ENCODE measurements around the gene PALMD.

PALMD gene, protein sequence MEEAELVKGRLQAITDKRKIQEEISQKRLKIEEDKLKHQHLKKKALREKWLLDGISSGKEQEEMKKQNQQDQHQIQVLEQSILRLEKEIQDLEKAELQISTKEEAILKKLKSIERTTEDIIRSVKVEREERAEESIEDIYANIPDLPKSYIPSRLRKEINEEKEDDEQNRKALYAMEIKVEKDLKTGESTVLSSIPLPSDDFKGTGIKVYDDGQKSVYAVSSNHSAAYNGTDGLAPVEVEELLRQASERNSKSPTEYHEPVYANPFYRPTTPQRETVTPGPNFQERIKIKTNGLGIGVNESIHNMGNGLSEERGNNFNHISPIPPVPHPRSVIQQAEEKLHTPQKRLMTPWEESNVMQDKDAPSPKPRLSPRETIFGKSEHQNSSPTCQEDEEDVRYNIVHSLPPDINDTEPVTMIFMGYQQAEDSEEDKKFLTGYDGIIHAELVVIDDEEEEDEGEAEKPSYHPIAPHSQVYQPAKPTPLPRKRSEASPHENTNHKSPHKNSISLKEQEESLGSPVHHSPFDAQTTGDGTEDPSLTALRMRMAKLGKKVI

DNA sequence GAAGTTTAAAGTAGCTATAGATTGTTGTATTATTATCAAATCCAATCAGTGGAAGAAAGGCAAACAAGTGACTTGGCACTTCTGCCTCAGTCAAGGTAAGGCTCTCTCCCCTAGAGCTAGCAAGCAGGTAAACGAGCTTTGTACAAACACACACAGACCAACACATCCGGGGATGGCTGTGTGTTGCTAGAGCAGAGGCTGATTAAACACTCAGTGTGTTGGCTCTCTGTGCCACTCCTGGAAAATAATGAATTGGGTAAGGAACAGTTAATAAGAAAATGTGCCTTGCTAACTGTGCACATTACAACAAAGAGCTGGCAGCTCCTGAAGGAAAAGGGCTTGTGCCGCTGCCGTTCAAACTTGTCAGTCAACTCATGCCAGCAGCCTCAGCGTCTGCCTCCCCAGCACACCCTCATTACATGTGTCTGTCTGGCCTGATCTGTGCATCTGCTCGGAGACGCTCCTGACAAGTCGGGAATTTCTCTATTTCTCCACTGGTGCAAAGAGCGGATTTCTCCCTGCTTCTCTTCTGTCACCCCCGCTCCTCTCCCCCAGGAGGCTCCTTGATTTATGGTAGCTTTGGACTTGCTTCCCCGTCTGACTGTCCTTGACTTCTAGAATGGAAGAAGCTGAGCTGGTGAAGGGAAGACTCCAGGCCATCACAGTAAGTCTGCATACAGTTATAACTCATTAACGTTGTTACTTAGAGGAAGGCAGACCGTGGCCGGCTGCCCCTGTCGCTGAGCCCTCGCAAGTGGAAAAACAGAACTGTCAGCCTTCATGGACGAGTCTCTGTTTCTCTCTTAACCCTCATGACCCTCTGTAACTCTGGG is at the start of gene PALMD:
Gene PALMD (plus strand): TSS at position 415 of the 833 bp plus-strand sequence. CDS start 205 bp downstream, at position 620.
- Mint-ChIP-seq H3K27ac (ENCODE audit: low read depth) (no peak within 1 kb of the TSS), H3K4me3 (no peak within 1 kb of the TSS), H3K27me3 (peaks cover 48% of the 10 kb centered on the region), H3K4me1 (no peaks in the 10 kb centered on the region), H3K9me3 (no peaks in the 10 kb centered on the region), H3K36me3 (ENCODE audit: insufficient read depth) (no peaks in the 10 kb centered on the region)
- no peak for DNase-seq (ENCODE audit: low spot score in 2 of 2)
- ATAC-seq (replicated peaks; ENCODE audit: extremely low read depth, poor library complexity, severe bottlenecking) = no peak

DNA sequence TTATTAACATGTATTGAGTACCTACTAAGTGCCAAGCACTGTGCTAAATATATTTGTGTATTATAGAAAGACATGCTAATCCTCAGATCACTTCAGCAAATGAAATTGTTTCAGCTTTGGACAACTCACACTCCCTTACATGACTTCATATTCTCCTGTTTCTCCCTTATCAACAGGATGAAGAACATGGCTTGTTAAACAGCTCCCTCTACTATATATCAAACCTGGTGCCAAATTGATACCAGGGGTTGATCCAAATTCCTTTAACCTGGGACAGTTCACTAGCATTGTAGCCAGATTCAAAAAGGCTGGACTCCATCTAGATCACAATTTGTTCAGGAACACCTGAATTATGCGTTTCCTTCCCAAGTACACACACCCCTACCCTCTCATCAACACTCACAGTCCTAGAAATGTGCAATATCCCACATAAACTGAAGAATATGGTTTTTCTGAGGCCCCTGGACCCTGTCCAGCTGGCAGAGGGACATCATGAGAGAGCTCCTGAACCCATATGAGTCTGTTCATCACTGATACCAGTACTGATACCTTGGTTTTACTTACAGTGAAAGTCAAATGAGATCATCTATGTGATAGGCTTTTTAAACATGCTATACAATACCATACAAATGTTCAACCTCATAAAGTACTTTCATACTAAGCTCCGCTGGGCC is 47.0 kb upstream of the PALMD start:
- Mint-ChIP-seq H3K4me1 (no peaks in the 10 kb centered on the region), H3K9me3 (peaks cover 7% of the 10 kb centered on the region), H3K27me3 (peaks cover 20% of the 10 kb centered on the region), H3K36me3 (ENCODE audit: insufficient read depth) (no peaks in the 10 kb centered on the region), H3K27ac (ENCODE audit: low read depth) (no peak overlapping the region), H3K4me3 (no peak overlapping the region)
- ATAC-seq (replicated peaks; ENCODE audit: extremely low read depth, poor library complexity, severe bottlenecking) (no peak), DNase-seq (ENCODE audit: low spot score in 2 of 2) (no peak)

DNA sequence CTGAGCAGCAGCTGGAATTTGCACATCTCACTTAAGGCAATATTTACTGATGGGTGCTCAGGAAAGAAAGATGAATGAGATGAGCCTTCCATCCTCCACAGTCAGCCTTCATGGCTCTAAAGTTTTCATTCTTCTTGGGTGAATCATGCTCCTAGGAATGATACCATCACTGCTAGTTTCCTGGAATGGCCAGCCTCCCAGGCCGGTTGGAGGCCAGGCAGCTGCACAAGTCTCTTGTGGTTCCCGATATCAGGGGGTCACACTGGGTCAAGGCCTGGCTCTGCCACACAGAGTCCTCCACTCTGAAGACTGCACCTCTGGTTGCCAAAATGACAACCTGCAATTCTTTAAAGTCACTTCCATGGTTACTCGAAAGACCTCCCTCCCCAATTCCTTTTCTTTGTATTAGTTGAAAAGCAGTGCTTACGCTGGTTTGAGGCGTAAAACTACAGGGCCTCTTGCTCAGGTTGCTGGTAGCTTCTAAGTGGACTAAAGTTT is 46.2 kb upstream of the PALMD start:
- Mint-ChIP-seq H3K36me3 (ENCODE audit: insufficient read depth) (no peaks in the 10 kb centered on the region), H3K4me3 (no peak overlapping the region), H3K27ac (ENCODE audit: low read depth) (no peak overlapping the region), H3K4me1 (no peaks in the 10 kb centered on the region), H3K9me3 (peaks cover 7% of the 10 kb centered on the region), H3K27me3 (peaks cover 20% of the 10 kb centered on the region)
- no peak for ATAC-seq (replicated peaks; ENCODE audit: extremely low read depth, poor library complexity, severe bottlenecking)
- DNase-seq (ENCODE audit: low spot score in 2 of 2) = no peak

DNA sequence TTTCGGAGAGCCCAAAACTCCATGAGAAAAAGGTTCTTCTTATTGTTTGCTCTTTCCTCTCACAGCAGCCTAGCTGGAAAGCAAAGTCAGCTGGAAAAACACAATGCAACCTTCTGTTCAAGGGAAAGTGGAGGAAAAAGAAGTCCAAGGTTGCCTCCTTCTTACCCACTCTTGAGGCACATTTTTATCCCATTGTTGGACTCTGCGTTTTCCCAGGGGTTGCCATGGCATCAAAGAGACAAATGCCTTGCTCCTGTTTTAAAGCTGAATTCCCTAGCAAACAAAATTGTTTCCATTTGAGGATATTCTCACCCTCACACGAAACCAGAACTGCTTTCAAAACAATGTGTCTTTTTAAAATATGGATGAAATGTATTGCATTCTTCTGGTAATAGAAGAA is 45.1 kb upstream of the PALMD start:
- H3K4me1 Mint-ChIP-seq = no peaks in the 10 kb centered on the region
- ATAC-seq (replicated peaks; ENCODE audit: extremely low read depth, poor library complexity, severe bottlenecking) (no peak), DNase-seq (ENCODE audit: low spot score in 2 of 2) (no peak)
- no peak overlapping the region for H3K4me3 Mint-ChIP-seq
- no peak overlapping the region for H3K27ac Mint-ChIP-seq (ENCODE audit: low read depth)
- H3K9me3 Mint-ChIP-seq = peaks cover 7% of the 10 kb centered on the region
- no peaks in the 10 kb centered on the region for H3K36me3 Mint-ChIP-seq (ENCODE audit: insufficient read depth)
- H3K27me3 Mint-ChIP-seq = peaks cover 20% of the 10 kb centered on the region

DNA sequence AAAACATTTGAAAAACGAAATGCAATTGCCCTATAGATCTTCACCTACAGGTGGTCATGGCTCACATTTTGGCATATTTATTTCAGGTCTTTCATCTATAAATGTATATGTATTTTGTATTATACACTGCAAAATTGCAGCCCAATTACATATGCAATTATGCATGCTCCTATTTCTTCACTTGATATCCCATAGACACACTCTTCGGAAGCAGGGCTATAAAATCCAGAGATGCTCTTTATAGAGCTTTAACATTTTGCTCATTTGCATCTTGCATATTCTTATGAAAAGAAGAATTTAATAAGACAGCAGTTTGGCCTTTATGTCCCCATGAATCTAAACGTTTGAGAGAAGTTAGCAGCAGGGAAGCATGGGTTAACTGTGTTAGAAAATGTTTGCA is 44.7 kb upstream of the PALMD start:
- ATAC-seq (replicated peaks; ENCODE audit: extremely low read depth, poor library complexity, severe bottlenecking) = no peak
- no peak for DNase-seq (ENCODE audit: low spot score in 2 of 2)

DNA sequence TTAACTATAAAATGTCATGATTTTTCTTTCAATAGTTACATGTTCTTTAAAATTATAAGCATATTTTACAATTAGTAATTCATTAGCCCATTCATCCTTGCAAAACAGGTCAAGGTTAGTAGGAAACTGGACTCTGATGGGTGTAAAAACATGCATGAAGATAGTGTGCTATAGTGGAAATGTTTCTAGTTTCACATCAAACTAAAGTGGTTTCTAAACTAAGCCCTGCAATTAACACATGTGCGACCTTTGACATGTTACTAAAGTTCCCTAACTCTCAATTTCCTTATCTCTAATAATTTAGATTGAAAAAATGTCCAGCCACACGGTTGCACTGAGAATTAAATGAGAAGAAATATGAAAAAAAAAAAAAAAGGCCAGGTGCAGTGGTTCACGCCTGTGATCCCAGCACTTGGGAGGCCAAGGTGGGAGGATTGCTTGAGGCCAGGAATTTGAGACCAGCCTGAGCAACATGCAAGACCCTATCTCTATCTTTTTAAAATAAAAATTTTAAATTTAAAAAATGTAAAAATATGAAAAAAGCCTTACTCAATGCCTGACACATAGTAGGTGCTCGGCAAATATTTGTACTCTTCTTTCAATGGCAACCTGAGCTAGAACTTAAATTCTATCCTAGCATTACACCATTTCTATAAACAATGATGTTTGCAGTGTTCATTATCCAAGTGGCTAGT is 44.1 kb upstream of the PALMD start:
- Mint-ChIP-seq H3K27ac (ENCODE audit: low read depth) (no peak overlapping the region), H3K27me3 (peaks cover 19% of the 10 kb centered on the region), H3K4me3 (no peak overlapping the region), H3K36me3 (ENCODE audit: insufficient read depth) (no peaks in the 10 kb centered on the region), H3K4me1 (no peaks in the 10 kb centered on the region), H3K9me3 (peaks cover 5% of the 10 kb centered on the region)
- ATAC-seq (replicated peaks; ENCODE audit: extremely low read depth, poor library complexity, severe bottlenecking) = no peak
- no peak for DNase-seq (ENCODE audit: low spot score in 2 of 2)

More for the DNA sequence above, 44.7 kb upstream of the PALMD start:
- no peak overlapping the region for H3K27ac Mint-ChIP-seq (ENCODE audit: low read depth)
- H3K9me3 Mint-ChIP-seq = peaks cover 7% of the 10 kb centered on the region
- H3K4me1 Mint-ChIP-seq = no peaks in the 10 kb centered on the region
- H3K36me3 Mint-ChIP-seq (ENCODE audit: insufficient read depth) = no peaks in the 10 kb centered on the region
- peaks cover 20% of the 10 kb centered on the region for H3K27me3 Mint-ChIP-seq
- H3K4me3 Mint-ChIP-seq = no peak overlapping the region

DNA sequence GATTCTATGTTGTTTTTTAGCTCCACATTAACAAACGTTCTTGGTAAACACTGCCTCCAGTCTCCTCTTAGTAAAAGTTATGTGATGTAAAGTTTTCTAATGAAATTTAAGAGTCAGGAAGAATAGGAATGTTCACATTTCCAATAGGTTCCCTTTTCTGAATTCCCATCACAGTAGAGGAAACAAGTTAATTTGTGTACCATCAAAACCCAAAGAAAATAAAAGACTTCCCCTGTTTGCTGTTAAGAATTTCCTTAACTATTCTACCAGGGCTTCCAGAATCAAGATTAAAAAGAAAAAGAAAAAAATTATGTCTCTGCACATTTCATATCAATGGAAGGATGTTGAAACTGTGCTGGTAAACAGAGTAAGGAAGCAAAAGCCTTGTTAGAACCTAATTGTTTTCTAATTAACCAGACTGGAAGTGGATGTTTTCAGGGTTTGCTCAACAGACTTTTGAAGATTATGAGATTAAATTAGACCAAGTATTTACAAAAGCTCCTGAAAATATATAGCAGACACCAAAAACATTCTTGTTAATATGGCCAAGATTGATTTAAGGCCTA is 43.4 kb upstream of the PALMD start:
- DNase-seq (ENCODE audit: low spot score in 2 of 2) = no peak
- Mint-ChIP-seq H3K4me1 (no peaks in the 10 kb centered on the region), H3K4me3 (no peak overlapping the region), H3K36me3 (ENCODE audit: insufficient read depth) (no peaks in the 10 kb centered on the region), H3K27me3 (peaks cover 12% of the 10 kb centered on the region), H3K27ac (ENCODE audit: low read depth) (no peak overlapping the region), H3K9me3 (no peaks in the 10 kb centered on the region)
- ATAC-seq (replicated peaks; ENCODE audit: extremely low read depth, poor library complexity, severe bottlenecking) = no peak

DNA sequence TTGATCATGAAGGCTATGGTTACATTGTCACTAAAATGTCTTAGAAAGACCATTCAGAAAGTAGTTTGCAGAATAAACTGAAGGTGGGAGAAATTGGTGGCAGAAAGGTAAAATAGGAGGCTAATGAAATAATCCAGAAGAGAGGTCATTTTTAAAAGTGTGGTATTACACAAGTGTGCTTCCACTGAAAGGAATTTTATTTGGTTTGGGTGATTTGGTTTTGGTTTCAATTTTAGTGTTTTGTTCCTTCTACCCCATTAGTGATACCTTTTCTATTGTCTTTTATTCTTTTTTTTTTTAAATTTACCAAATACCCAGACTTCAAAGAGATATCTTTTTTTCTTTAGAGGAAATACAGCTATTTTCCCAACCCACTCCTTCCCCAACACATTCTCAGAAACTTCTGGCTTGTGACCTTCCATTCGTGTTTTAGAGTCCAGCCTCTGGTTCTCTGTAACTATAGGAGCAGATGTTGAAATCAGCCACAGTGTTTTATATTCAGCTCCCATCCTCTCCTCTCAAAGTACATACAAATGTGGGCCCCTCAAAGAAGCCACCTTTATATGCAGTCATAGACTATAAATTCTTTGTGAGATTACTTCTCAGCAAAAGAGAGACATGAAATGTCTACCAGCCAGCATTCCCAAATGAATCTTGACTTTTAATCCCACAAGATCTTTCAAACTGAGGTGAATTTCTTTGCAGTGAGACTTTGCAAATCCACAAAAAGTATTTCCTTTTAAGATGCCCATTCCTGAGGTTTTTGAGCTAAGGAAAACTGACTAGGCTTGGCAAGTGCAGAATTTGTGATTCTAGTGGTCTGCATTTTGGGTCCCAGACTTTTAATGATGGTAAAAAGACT is 42.0 kb upstream of the PALMD start:
- DNase-seq (ENCODE audit: low spot score in 2 of 2) = no peak
- Mint-ChIP-seq H3K4me3 (no peak overlapping the region), H3K4me1 (no peaks in the 10 kb centered on the region), H3K27me3 (peaks cover 10% of the 10 kb centered on the region), H3K27ac (ENCODE audit: low read depth) (no peak overlapping the region), H3K36me3 (ENCODE audit: insufficient read depth) (no peaks in the 10 kb centered on the region), H3K9me3 (no peaks in the 10 kb centered on the region)
- no peak for ATAC-seq (replicated peaks; ENCODE audit: extremely low read depth, poor library complexity, severe bottlenecking)

DNA sequence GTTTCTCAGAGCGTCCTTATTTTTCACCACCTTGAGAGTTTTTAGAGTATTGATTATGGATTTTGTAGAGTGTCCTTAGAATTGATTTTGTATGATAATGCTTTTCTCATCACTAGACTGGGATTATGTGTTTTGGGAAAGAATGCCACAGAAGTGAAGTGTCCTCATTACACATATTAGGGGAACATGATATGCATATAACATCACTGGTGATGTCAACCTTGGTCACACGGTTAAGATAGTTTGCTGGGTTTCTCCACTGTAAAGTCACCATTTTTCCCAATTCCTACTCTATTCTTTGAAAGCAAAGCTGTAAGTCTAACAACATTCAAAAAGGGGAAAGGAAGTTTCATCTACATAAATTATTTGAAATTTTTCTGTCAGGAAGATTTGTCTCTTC is 39.6 kb upstream of the PALMD start:
- Mint-ChIP-seq H3K27ac (ENCODE audit: low read depth) (no peak overlapping the region), H3K9me3 (no peaks in the 10 kb centered on the region), H3K4me1 (no peaks in the 10 kb centered on the region), H3K27me3 (no peaks in the 10 kb centered on the region), H3K4me3 (no peak overlapping the region), H3K36me3 (ENCODE audit: insufficient read depth) (no peaks in the 10 kb centered on the region)
- DNase-seq (ENCODE audit: low spot score in 2 of 2) (no peak), ATAC-seq (replicated peaks; ENCODE audit: extremely low read depth, poor library complexity, severe bottlenecking) (no peak)

DNA sequence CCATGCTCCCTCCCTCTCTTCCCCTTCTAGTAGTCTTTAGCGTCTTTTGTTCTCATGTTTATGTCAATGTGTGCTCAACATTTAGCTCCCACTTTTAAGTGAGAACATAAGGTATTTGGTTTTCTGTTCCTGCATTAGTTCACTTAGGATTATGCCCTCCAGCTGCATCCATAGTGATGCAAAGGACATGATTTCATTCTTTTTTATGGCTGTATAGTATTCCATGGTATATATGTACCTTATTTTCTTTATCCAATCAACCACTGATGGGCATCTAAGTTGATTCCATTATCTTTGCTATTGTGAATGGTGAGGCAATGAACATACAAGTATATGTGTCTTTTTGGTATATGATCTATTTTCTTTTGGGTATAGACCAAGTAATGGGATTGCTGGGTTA is 38.3 kb upstream of the PALMD start:
- Mint-ChIP-seq H3K36me3 (ENCODE audit: insufficient read depth) (no peaks in the 10 kb centered on the region), H3K4me1 (no peaks in the 10 kb centered on the region), H3K4me3 (no peak overlapping the region), H3K9me3 (no peaks in the 10 kb centered on the region), H3K27me3 (no peaks in the 10 kb centered on the region), H3K27ac (ENCODE audit: low read depth) (no peak overlapping the region)
- ATAC-seq (replicated peaks; ENCODE audit: extremely low read depth, poor library complexity, severe bottlenecking) (no peak), DNase-seq (ENCODE audit: low spot score in 2 of 2) (no peak)

DNA sequence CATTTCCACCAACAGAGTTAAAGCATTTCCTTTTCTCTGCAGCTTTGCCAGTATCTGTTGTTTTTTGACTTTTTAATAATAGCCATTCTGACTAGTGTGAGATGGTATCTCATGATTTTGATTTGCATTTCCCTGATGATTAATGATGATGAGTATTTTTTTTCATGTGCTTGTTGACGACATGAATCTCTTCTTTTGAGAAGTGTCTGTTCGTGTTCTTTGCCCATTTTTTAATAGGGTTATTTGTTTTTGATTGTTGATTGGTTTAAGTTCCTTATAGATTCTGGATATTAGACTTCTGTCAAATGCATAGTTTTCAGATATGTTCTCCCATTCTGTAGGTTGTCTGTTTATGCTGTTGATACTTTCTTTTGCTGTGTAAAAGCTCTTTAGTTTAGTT is 37.9 kb upstream of the PALMD start:
- no peak for ATAC-seq (replicated peaks; ENCODE audit: extremely low read depth, poor library complexity, severe bottlenecking)
- no peaks in the 10 kb centered on the region for H3K4me1 Mint-ChIP-seq
- H3K36me3 Mint-ChIP-seq (ENCODE audit: insufficient read depth) = no peaks in the 10 kb centered on the region
- no peak for DNase-seq (ENCODE audit: low spot score in 2 of 2)
- H3K27me3 Mint-ChIP-seq = no peaks in the 10 kb centered on the region
- H3K9me3 Mint-ChIP-seq = no peaks in the 10 kb centered on the region
- no peak overlapping the region for H3K4me3 Mint-ChIP-seq
- no peak overlapping the region for H3K27ac Mint-ChIP-seq (ENCODE audit: low read depth)

Measured in central memory CD8-positive, alpha-beta T cell (primary cell).